Mammary epithelial cell (primary cell): ENCODE data around the gene SLC38A3.

Experiments
- CTCF ChIP-seq, 2 donors: IDR thresholded peaks in 1 of 2; conservative IDR thresholded peaks in 1 of 2; 2 replicates each; pipeline ENCODE4 v1.5.1; 2011 to 2012; ENCODE audit warnings: inconsistent platforms in 2 of 2, low read length in 2 of 2, mild to moderate bottlenecking in 2 of 2, control low read depth in 1 of 2, low read depth in 1 of 2; ENCODE audit not compliant: insufficient read depth in 1 of 2; ENCODE audit errors: extremely low read depth in 1 of 2
- EZH2 ChIP-seq: IDR thresholded peaks from 2 replicates; pipeline ENCODE4 v1.6.1; 2012; ENCODE audit warnings: low read length, inconsistent platforms, borderline replicate concordance

- TF ChIP-seq CTCF (conservative IDR thresholded peaks at IDR 0.05 in 1 of 2, IDR thresholded peaks at IDR 0.05 in 1 of 2; ENCODE audit: extremely low read depth in 1 of 2, insufficient read depth in 1 of 2, low read depth in 1 of 2, low read length in 2 of 2), result no peak
- TF ChIP-seq EZH2, result no peak
These were observed 19.6 kb downstream of the SLC38A3 start for GRCh38 chr3:50224639-50225038.
